Suprapubic skin (tissue), 4 donors: Measurements from ENCODE around the gene DDC.

Experiments used
- CTCF ChIP-seq, 2 donors: fragments of 200-600 bp in 1 of 2; fragments of 450-650 bp in 1 of 2; sonication (generic) in 1 of 2; IDR thresholded peaks; one replicate each; pipeline ENCODE4 v1.5.1; 2016 to 2019; ENCODE audit warnings: antibody characterized with exemption in 2 of 2, mild to moderate bottlenecking in 1 of 2, moderate library complexity in 1 of 2
- EP300 ChIP-seq: sonication (generic); formaldehyde crosslinking; IDR thresholded peaks from one replicate; pipeline ENCODE4 v1.6.1; 2017; ENCODE audit warnings: antibody characterized with exemption
- POLR2A ChIP-seq, 2 donors: fragments of 450-650 bp; IDR thresholded peaks; one replicate each; pipeline ENCODE4 v1.6.1; 2017; ENCODE audit warnings: antibody characterized with exemption in 2 of 2, mild to moderate bottlenecking in 2 of 2, moderate library complexity in 2 of 2
- POLR2AphosphoS5 ChIP-seq, 3 donors: sonication (generic); formaldehyde crosslinking; IDR thresholded peaks; one replicate each; pipeline ENCODE4 v1.6.1; 2017; ENCODE audit warnings: antibody characterized with exemption in 3 of 3

- TF ChIP-seq CTCF (IDR thresholded peaks at IDR 0.05) (no peak), POLR2A (IDR thresholded peaks at IDR 0.05) (no peak), POLR2AphosphoS5 (IDR thresholded peaks at IDR 0.05) (no peak), EP300 (no peak)
Measured at GRCh38 chr7:50461695-50462094, 103.5 kb downstream of the DDC start.
